GM23338 (cell line): ENCODE measurements around the gene STK4. TPM values are rescaled to one million over a fixed set of nuclear protein-coding genes. Genes with fewer than 3 reads are reported as not detected.

Experiments
- ATAC-seq: fragments of 200-7000 bp; cut with Tn5 transposase; 3 replicates; pipeline ENCODE4 v1.9.1; 2020
- DNase-seq: peaks from one replicate; pipeline ENCODE4 v3.0.0-alpha.2; 2015; ENCODE audit warnings: low spot score
- H2AFZ ChIP-seq: fragments of 200-600 bp; sonication (generic); 2 replicates; pipeline ENCODE4 v1.8.0; 2016; ENCODE audit warnings: antibody characterized with exemption, mild to moderate bottlenecking, moderate library complexity
- H3F3A ChIP-seq: fragments of 200-600 bp; sonication (generic); replicated peaks from 2 replicates; pipeline ENCODE4 v1.8.0; 2017; ENCODE audit warnings: antibody characterized with exemption, mixed run types, low read depth
- H3K27ac ChIP-seq: fragments of 200-600 bp; sonication (generic); 2 replicates; pipeline ENCODE4 v1.6.1; 2016; ENCODE audit warnings: low read depth
- H3K27me3 ChIP-seq: fragments of 200-600 bp; sonication (generic); 2 replicates; pipeline ENCODE4 v1.8.0; 2016; ENCODE audit warnings: mild to moderate bottlenecking, mixed run types, moderate library complexity; ENCODE audit not compliant: insufficient read depth
- H3K36me3 ChIP-seq: fragments of 200-600 bp; sonication (generic); 2 replicates; pipeline ENCODE4 v1.8.0; 2016; ENCODE audit warnings: mild to moderate bottlenecking; ENCODE audit not compliant: insufficient read depth
- H3K4me1 ChIP-seq: fragments of 200-600 bp; sonication (generic); 2 replicates; pipeline ENCODE4 v1.8.0; 2016; ENCODE audit warnings: mild to moderate bottlenecking, moderate library complexity; ENCODE audit not compliant: insufficient read depth
- H3K4me2 ChIP-seq: fragments of 200-600 bp; sonication (generic); 2 replicates; pipeline ENCODE4 v1.7.1; 2017; ENCODE audit warnings: mixed run types
- H3K4me3 ChIP-seq: fragments of 200-600 bp; sonication (generic); 2 replicates; pipeline ENCODE4 v1.6.1; 2016; ENCODE audit warnings: mixed run types
- H3K79me2 ChIP-seq: fragments of 200-600 bp; sonication (generic); replicated peaks from 2 replicates; pipeline ENCODE4 v1.8.0; 2017; ENCODE audit warnings: mild to moderate bottlenecking; ENCODE audit not compliant: insufficient read depth
- H3K9me2 ChIP-seq: fragments of 200-600 bp; sonication (generic); 2 replicates; pipeline ENCODE4 v1.8.0; 2017; ENCODE audit not compliant: insufficient read depth
- H4K20me1 ChIP-seq: fragments of 200-600 bp; sonication (generic); replicated peaks from 2 replicates; pipeline ENCODE4 v1.8.0; 2017; ENCODE audit warnings: mild to moderate bottlenecking; ENCODE audit not compliant: insufficient read depth
- H3K27ac Mint-ChIP-seq: 2 replicates; pipeline ENCODE4 v1.8.0; 2020; ENCODE audit warnings: inconsistent platforms, mild to moderate bottlenecking, moderate library complexity, mixed read lengths
- H3K27me3 Mint-ChIP-seq: 3 replicates; pipeline ENCODE4 v1.8.0; 2022; ENCODE audit warnings: low read depth, mild to moderate bottlenecking, moderate library complexity, mixed read lengths, inconsistent platforms; ENCODE audit not compliant: insufficient read depth, poor library complexity
- H3K36me3 Mint-ChIP-seq: 3 replicates; pipeline ENCODE4 v1.8.0; 2021; ENCODE audit warnings: low read depth, mild to moderate bottlenecking, inconsistent platforms, moderate library complexity, mixed read lengths
- H3K4me1 Mint-ChIP-seq: 3 replicates; pipeline ENCODE4 v1.8.0; 2020; ENCODE audit warnings: mild to moderate bottlenecking, inconsistent platforms, mixed read lengths
- H3K4me3 Mint-ChIP-seq: 3 replicates; pipeline ENCODE4 v1.8.0; 2021; ENCODE audit warnings: moderate library complexity, mild to moderate bottlenecking, inconsistent platforms, mixed read lengths
- H3K9me3 Mint-ChIP-seq: 3 replicates; pipeline ENCODE4 v1.8.0; 2020; ENCODE audit warnings: moderate library complexity, mild to moderate bottlenecking, inconsistent platforms, mixed read lengths
- CREB1 ChIP-seq: fragments of 250-450 bp; sonication (Bioruptor Pico); IDR thresholded peaks from 2 replicates; pipeline ENCODE4 v1.5.0; 2020; ENCODE audit warnings: low read depth, mild to moderate bottlenecking, moderate library complexity
- CTCF ChIP-seq, 2 experiments: fragments of 200-600 bp in 1 of 2; sonication (generic) in 1 of 2; conservative IDR thresholded peaks; 2 replicates each; pipeline versions ENCODE4 v1.5.1 to v1.6.1; 2016 to 2017; ENCODE audit warnings: antibody characterized with exemption in 2 of 2, low read depth in 2 of 2, mild to moderate bottlenecking in 2 of 2, moderate library complexity in 1 of 2
- EZH2 ChIP-seq: fragments of 200-600 bp; sonication (generic); IDR thresholded peaks from one replicate; pipeline ENCODE4 v1.8.0; 2017; ENCODE audit warnings: antibody characterized with exemption, mild to moderate bottlenecking, low read depth; ENCODE audit not compliant: unreplicated experiment
- JUNB ChIP-seq: IDR thresholded peaks from one replicate; pipeline ENCODE4 v1.6.1; 2016; ENCODE audit warnings: antibody characterized with exemption; ENCODE audit not compliant: unreplicated experiment
- POLR2AphosphoS5 ChIP-seq: IDR thresholded peaks from 2 replicates; pipeline ENCODE4 v1.6.1; 2016; ENCODE audit warnings: antibody characterized with exemption, low read depth
- STAT1 ChIP-seq: IDR thresholded peaks from one replicate; pipeline ENCODE4 v1.6.1; 2016; ENCODE audit warnings: antibody characterized with exemption; ENCODE audit not compliant: unreplicated experiment
- ZNF331 ChIP-seq: fragments of 250-450 bp; sonication (Bioruptor Pico); IDR thresholded peaks from 2 replicates; pipeline ENCODE4 v1.5.0; 2020; ENCODE audit warnings: low read depth, mild to moderate bottlenecking, moderate library complexity
- polyA plus RNA-seq: library from polyadenylated mRNA; unstranded; fragments of >200 nt; fragmentation: Nextera tagmentation; extraction: Ambion mirVana; gene quantifications from 2 replicates; pipeline ENCODE4 v1.2.1, GENCODE V29; 2016
- total RNA-seq: library from RNA; depleted of rRNA; stranded (reverse); fragments of >200 nt; shearing (Covaris generic); gene quantifications from 2 replicates; pipeline ENCODE4 v1.2.3, GENCODE V29; 2014
- TF ChIP-seq, protein P1 (sequence below): IDR thresholded peaks from one replicate; pipeline ENCODE4 v1.6.1; 2018; ENCODE audit warnings: antibody characterized with exemption; ENCODE audit not compliant: unreplicated experiment

STK4 gene
- total and polyA plus RNA-seq, 2 experiments from 2014 or later: 37.7 to 58.7 TPM

GRCh38 chr20:45111285-45111684 lies 145.0 kb downstream of the STK4 start:
- Histone ChIP-seq H2AFZ (no peak overlapping the region), H4K20me1 (no peaks in the 10 kb centered on the region), H3K79me2 (no peaks in the 10 kb centered on the region), H3F3A (no peaks in the 10 kb centered on the region), H3K27me3 (no peaks in the 10 kb centered on the region), H3K4me1 (peaks cover 4% of the 10 kb centered on the region; the same call in 1 of the 2 replicates), H3K27ac (no peak overlapping the region), H3K36me3 (no peaks in the 10 kb centered on the region), H3K4me3 (no peak overlapping the region), H3K4me2 (no peak overlapping the region), H3K9me2 (no peaks in the 10 kb centered on the region)
- Mint-ChIP-seq H3K4me3 (no peak overlapping the region), H3K27ac (no peak overlapping the region), H3K4me1 (peaks cover 10% of the 10 kb centered on the region; the same call in 2 of the 3 replicates), H3K36me3 (no peaks in the 10 kb centered on the region), H3K27me3 (peaks cover 7% of the 10 kb centered on the region), H3K9me3 (no peaks in the 10 kb centered on the region)
- DNase-seq (no peak), ATAC-seq (no peak)
- TF ChIP-seq POLR2AphosphoS5: no peak
- TF ChIP-seq, protein P1, sequence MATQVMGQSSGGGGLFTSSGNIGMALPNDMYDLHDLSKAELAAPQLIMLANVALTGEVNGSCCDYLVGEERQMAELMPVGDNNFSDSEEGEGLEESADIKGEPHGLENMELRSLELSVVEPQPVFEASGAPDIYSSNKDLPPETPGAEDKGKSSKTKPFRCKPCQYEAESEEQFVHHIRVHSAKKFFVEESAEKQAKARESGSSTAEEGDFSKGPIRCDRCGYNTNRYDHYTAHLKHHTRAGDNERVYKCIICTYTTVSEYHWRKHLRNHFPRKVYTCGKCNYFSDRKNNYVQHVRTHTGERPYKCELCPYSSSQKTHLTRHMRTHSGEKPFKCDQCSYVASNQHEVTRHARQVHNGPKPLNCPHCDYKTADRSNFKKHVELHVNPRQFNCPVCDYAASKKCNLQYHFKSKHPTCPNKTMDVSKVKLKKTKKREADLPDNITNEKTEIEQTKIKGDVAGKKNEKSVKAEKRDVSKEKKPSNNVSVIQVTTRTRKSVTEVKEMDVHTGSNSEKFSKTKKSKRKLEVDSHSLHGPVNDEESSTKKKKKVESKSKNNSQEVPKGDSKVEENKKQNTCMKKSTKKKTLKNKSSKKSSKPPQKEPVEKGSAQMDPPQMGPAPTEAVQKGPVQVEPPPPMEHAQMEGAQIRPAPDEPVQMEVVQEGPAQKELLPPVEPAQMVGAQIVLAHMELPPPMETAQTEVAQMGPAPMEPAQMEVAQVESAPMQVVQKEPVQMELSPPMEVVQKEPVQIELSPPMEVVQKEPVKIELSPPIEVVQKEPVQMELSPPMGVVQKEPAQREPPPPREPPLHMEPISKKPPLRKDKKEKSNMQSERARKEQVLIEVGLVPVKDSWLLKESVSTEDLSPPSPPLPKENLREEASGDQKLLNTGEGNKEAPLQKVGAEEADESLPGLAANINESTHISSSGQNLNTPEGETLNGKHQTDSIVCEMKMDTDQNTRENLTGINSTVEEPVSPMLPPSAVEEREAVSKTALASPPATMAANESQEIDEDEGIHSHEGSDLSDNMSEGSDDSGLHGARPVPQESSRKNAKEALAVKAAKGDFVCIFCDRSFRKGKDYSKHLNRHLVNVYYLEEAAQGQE: no peak
- no peak for TF ChIP-seq EZH2
- no peak for TF ChIP-seq JUNB
- TF ChIP-seq STAT1: no peak
- no peak for TF ChIP-seq CREB1
- TF ChIP-seq ZNF331 (CRISPR knock-in tag): no peak

DNA sequence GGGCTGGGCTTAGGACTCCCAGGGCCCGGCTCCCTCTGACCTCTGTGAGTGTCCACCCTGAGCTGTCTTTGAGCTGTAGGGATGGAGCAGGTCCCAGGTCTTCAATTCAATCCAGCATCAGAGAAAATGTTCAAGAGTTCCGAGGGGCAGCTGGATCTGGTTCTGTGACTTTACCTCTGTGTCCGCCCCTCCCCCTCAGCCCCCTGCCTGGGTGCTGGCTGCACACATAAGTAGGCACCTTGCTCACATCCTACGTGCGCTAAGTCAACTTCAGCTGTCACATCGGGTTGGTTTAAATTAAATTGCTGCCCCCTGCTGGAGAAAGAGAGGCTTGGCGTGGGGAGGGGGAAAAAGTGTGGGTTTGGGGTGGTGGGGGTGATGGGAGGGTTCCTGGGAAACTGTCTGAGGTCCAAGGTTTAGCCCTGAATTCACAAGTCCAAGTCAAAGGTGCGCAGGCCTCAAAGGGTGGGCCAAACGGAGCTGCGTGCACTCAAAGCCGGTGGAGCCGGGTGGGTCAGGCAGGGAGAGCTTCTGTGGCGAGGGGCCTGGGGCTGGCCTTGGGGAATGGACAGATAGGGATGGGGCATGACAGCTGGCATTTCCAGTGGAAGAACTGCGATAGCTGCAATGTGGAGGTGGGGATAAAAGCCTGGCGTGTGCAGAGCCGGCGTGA lies 145.6 kb downstream of the STK4 start:
- H3K27ac Mint-ChIP-seq: no peak overlapping the region
- no peaks in the 10 kb centered on the region for H3K9me3 Mint-ChIP-seq
- Histone ChIP-seq H3K4me1 (peaks cover 4% of the 10 kb centered on the region; the same call in 1 of the 2 replicates), H3F3A (no peaks in the 10 kb centered on the region), H4K20me1 (no peaks in the 10 kb centered on the region), H3K9me2 (no peaks in the 10 kb centered on the region), H3K36me3 (no peaks in the 10 kb centered on the region), H3K4me3 (no peak overlapping the region), H3K27ac (no peak overlapping the region), H3K79me2 (no peaks in the 10 kb centered on the region), H3K27me3 (no peaks in the 10 kb centered on the region), H2AFZ (peak overlapping the region; percentile 38; the same call in 1 of the 2 replicates), H3K4me2 (peak overlapping the region; percentile 67; the same call in 1 of the 2 replicates)
- peaks cover 8% of the 10 kb centered on the region for H3K27me3 Mint-ChIP-seq
- TF ChIP-seq CTCF (conservative IDR thresholded peaks at IDR 0.05; ENCODE audit: low read depth in 2 of 2): peak; percentile 74 to 84
- TF ChIP-seq EZH2: no peak
- H3K4me3 Mint-ChIP-seq: no peak overlapping the region
- peak; percentile 83 for DNase-seq
- ATAC-seq: peak; percentile 71
- H3K36me3 Mint-ChIP-seq: no peaks in the 10 kb centered on the region
- peaks cover 10% of the 10 kb centered on the region; the same call in 2 of the 3 replicates for H3K4me1 Mint-ChIP-seq
